NCI-H82 treated with DMSO at 0.1 percent for 48 hours (cell line): ENCODE data around the gene CEP164.
"Not testable (repeated sequence)": the region's sequence is repeated elsewhere in the genome, so short reads cannot be mapped to it uniquely, and the experiment has no call there.

ENCODE experiments used
- DNase-seq: peaks from one replicate; lab custom pipeline; 2025; ENCODE audit not compliant: unreplicated experiment; lab: John Stamatoyannopoulos, UW

CEP164 gene

DNA sequence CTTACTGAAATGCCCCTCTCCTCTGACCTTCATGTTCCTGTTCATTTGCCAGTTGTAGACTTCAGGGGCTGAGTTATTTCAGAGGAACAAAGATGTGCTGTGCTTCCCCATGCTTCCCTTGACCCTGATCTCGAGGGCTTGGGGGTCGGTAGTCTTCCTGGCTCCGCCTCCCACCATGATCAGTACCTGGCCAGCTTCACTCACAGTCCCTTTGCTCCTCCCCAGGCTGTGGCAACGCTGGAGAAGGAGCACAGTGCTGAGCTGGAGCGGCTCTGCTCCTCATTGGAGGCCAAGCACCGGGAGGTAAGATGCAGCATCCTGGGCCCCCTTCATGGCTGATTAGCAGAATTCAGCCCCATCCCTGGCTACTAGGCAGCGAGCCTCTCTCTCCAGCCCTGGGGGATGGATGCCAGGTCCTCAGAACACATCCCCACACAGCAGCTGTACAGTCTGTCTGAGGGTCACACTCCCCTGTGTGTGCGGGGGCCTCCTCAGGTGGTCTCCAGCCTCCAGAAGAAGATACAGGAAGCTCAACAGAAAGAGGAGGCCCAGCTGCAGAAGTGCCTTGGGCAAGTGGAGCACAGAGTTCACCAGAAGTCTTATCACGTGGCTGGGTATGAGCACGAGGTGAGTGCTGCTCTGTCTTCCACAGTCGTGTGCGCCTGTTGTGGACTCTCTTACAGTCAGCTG lies 64.5 kb downstream of the CEP164 start:
- no peak for DNase-seq

GRCh38 chr11:117392979-117393378 lies 65.3 kb downstream of the CEP164 start:
- no peak for DNase-seq

DNA sequence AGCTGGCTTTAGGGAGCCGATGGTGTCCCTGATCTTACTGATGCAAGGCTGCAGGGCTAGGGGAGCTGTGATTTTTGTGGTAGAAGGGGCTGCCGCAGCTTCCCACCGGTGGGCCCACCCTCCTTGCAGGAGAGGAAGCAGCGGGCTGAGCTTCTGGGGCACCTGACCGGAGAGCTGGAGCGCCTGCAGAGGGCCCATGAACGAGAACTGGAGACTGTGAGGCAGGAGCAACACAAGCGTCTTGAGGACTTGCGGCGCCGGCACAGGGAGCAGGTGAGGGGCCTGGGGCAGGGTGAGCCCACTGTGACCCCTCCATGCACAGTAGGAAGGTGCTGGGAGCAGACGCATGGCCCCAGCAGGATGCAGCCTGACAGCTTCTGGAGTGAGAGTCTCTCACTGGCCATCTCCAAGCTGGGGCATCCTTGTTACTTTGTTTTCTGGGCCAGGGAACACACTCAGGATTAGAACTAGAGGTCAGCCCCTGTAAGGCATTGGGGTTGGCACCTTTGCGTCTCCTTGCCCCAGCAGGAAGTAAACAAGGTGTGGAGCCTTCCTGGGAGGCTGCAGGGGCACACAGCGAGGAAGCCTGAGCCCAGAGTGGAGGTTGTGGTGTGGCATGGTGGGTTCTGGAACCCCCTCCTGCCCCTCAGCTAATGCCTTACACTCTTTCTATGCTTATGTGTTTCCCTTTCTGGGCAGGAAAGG lies 66.7 kb downstream of the CEP164 start:
- no peak for DNase-seq

GRCh38 chr11:117395476-117395875 lies 67.8 kb downstream of the CEP164 start:
- DNase-seq = no peak

GRCh38 chr11:117396970-117397369 lies 69.3 kb downstream of the CEP164 start:
- DNase-seq = no peak

DNA sequence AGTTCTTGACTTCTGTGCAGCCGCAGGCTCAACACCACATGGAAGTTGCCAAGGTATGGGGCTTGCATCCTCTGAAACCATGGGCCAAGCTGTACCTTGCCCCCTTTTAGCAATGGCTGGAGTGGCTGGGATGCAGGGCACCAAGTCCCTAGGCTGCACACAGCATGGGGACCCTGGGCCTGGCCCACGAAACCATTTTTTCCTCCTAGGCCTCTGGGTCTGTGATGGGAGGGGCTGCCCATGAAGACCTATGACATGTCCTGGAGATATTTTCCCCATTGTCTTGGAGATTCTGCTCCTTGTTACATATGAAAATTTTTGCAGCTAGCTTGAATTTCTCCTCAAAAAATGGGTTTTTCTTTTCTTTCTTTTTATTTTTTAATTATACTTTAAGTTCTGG lies 71.0 kb downstream of the CEP164 start:
- DNase-seq = not testable (repeated sequence)

DNA sequence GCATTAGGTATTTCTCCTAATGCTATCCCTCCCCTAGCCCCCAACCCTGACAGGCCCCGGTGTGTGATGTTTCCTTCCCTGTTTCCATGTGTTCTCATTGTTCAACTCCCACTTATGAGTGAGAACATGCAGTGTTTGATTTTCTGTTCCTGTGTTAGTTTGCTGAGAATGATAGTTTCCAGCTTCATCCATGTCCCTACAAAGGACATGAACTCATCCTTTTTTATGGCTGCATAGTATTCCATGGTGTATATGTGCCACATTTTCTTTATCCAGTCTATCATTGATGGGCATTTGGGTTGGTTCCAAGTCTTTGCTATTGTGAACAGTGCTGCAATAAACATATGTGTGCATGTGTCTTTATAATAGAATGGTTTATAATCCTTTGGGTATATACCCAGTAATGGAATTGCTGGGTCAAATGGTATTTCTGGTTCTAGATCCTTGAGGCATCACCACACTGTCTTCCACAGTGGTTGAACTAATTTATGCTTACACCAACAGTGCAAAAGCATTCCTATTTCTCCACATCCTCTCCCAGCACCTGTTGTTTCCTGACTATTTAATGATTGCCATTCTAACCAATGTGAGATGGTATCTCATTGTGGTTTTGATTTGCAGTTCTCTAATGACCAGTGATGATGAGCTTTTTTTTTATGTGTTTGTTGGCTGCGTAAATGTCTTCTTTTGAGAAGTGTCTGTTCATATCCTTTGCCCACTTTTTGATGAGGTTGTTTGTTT lies 71.6 kb downstream of the CEP164 start:
- DNase-seq = not testable (repeated sequence)

GRCh38 chr11:117405898-117406297 lies 78.2 kb downstream of the CEP164 start:
- not testable (repeated sequence) for DNase-seq

- no peak for DNase-seq
Observed at GRCh38 chr11:117407016-117407415, 79.4 kb downstream of the CEP164 start.

- no peak for DNase-seq
Observed at GRCh38 chr11:117408356-117408755, 80.7 kb downstream of the CEP164 start.

- DNase-seq = no peak
Observed at GRCh38 chr11:117409511-117409910, 81.9 kb downstream of the CEP164 start.

DNA sequence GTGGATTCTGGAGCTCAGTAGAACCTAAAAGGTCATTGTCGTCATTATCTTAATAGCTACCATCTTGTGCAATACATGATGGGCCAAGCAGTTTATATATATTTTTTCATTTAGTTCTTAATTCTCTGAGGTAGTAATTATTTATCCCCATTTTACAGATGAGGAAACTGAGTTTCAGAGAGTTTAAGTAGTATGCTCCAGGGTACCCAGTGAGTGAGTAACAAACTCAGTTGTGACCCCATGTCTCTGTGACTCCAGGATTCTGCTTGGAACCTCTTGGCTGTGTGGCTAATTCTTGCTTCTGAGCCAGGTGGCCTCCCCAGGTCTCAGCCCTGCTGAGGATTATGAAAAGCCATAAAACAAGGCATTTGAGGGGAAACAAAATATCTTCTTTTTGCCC lies 82.6 kb downstream of the CEP164 start:
- DNase-seq = no peak

GRCh38 chr11:117410861-117411710 lies 83.4 kb downstream of the CEP164 start:
- no peak for DNase-seq

DNA sequence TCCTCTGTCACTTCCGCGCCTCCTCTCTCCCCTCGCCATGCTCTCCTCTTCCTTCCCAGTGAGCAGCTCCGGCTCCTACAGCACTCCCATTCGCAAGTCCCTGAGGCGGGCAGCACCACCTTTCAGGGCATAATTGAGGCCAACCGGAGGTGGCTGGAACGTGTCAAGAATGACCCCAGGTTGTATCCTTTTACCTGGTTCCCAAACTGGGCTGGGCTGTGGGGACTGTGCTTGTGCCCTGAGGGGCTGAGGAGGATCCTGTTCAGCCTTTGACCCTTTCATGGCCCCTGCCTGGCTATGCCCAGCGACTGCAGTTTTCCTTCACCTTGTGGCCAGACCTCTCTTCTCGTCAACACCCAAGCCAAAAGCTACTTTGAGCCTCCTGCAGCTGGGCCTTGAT lies 84.1 kb downstream of the CEP164 start:
- no peak for DNase-seq

- DNase-seq = no peak
Observed at GRCh38 chr11:117412176-117412575, 84.5 kb downstream of the CEP164 start.

DNA sequence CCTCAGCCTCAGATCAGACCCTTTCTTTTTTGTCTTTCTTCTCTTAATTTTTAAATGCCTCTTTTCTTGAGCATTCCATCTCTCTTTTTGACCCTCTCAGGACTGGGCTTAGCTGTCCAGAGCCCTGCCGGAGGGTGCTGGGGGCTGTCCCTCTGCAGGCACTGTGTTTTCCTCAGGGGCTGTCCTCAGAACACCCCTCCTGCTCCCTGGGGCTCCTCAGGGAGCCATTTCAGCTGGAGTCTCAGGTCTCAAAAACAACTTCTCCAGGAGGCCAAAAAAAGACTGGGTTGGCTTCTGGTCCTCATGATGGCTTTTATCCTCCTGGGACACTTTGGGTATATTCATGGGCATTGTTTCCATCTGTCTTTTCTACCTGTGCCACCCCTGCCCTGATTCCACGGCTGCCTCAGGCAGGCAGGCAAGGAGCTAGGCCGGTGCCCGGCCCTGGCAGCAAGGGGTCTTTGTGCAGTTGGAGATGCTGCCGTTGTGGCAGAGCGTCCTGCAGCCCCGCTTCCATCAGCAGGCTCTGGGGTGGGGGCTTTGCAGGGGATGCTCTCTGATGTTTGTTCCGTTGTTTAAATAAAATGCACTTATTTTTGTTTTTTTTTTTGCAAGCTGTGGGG lies 85.1 kb downstream of the CEP164 start:
- DNase-seq = no peak

GRCh38 chr11:117413616-117414015 lies 86.0 kb downstream of the CEP164 start:
- no peak for DNase-seq

- no peak for DNase-seq
Observed at GRCh38 chr11:117414724-117415123, 87.1 kb downstream of the CEP164 start.

DNA sequence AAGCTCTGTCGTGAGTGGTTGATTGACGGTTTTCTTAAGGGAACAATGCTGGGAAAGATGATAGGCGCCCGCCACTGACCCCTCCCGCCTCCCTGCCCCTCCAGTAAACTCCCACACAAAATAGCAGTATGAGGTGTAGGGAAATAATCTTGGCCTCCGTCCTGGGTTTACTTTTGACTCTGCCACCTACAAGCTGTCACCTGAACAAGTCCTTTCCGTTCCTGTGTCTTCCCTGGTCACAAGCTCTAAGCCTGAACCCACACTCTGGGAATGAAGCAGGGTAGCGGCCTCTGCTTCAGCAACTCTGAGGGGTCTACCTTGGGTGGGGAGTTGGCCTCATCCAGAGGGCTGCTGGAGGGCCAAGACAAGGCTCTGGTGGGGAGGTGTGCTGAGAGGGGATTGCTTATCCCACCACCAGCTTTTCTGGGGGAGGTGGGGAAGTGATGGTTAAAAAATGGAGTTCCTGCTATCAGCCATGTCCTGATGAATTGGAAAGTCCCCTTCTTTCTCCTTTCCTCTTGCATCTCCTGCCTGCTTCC lies 87.8 kb downstream of the CEP164 start:
- no peak for DNase-seq

GRCh38 chr11:117417342-117417741 lies 89.7 kb downstream of the CEP164 start:
- no peak for DNase-seq
